Activated CD4-positive, alpha-beta T cell treated with anti-CD3 and anti-CD28 coated beads, Interleukin-2, amount 50 U/mL, for 24 hours (primary cell): ENCODE results near the gene DNMBP.
"Not testable (repeated sequence)": the region's sequence is repeated elsewhere in the genome, so short reads cannot be mapped to it uniquely, and the experiment has no call there.

Source experiments
- DNase-seq, 2 donors: peaks; one replicate each; pipeline ENCODE4 v3.0.0-alpha.2; 2020; ENCODE audit warnings: low read depth in 1 of 2, low spot score in 1 of 2

DNMBP gene

GRCh38 chr10:99840859-99841258 lies 168.9 kb downstream of the DNMBP start:
- DNase-seq: not testable (repeated sequence)

GRCh38 chr10:99836711-99837110 lies 173.0 kb downstream of the DNMBP start:
- DNase-seq: no peak

- DNase-seq: no peak
Measured at GRCh38 chr10:99835947-99836346, 173.8 kb downstream of the DNMBP start.

DNA sequence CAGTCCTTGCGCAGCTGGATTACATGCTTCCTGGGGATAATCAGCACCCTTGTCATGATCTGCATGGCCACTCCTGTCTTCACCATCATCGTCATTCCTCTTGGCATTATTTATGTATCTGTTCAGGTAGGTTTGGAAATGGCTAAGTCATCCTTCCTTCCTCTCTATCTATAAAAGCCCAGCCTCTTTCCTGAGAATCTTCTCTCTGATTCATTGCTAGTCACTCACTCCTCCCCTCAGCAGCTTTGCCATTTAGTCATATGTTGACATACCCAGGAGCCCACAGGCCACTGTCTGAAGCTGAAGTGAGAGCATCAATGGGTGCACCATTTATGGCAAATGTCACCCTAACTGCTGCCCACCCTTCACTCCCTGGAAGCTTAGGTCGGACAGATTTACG lies 175.3 kb downstream of the DNMBP start:
- no peak for DNase-seq

DNA sequence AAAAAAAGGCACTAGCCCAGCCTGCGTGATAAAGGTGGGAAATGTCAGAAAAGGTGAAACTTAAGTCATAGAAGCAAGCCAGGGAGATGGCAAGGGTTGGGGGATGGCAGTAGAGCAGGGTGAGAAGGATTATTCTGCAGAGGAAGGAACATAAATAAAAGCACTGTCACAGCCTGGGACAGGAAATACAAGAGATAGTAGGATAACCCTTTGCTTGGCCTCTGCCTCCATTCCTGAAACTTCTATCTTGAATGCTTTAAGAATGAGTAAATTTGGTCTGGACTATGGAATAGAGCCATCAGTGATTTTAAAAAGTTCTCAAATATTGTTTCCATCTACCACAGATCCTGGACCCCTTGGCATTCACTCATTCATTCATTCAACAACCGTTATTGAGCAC lies 177.3 kb downstream of the DNMBP start:
- no peak for DNase-seq

DNA sequence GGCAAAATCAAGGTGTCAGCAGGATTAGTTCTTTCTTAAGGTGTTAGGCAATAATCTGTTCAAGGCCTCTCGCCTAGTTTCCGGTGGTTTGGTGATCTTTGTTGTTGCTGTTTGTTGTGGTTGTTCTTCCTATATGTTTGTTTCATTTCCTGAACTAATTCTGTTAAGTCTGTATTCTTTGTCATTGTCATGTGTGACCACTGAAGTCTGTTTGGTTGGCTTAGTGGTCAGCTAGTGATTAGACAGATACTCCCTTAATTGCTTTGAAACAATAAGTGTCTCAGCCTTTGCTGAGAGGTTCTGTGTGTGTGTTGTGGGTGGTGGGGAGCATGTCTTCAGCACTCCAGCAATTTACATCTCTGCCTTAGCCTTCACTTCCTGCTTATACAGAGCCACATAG lies 181.3 kb downstream of the DNMBP start:
- DNase-seq: no peak

DNA sequence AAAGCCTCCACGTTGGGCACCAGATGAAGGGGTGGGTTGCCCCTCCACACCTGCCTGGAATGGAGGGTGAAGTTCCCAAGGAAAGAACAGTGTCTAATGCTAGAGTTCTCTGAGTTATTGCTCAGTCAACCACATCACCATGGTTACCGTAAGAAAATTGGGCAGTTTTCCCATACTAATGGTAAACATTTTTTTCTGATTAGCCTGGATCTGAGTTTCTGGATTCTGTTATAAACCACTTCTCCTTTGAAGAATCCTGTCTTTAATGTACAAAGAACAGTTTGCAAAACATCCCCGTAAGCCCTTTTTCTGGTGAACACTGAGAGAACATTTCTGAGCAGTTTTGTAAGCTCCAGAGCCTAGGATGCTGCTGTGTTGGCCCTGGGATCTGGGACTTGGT lies 181.8 kb downstream of the DNMBP start:
- DNase-seq: no peak
